NK-92 (cell line): ENCODE results near the gene MAN2B1.
"Not testable (repeated sequence)": the region's sequence is repeated elsewhere in the genome, so short reads cannot be mapped to it uniquely, and the experiment has no call there.

Experiments used
- DNase-seq: peaks from one replicate; lab custom pipeline; 2025; ENCODE audit not compliant: unreplicated experiment; lab: John Stamatoyannopoulos, UW

Gene MAN2B1

DNA sequence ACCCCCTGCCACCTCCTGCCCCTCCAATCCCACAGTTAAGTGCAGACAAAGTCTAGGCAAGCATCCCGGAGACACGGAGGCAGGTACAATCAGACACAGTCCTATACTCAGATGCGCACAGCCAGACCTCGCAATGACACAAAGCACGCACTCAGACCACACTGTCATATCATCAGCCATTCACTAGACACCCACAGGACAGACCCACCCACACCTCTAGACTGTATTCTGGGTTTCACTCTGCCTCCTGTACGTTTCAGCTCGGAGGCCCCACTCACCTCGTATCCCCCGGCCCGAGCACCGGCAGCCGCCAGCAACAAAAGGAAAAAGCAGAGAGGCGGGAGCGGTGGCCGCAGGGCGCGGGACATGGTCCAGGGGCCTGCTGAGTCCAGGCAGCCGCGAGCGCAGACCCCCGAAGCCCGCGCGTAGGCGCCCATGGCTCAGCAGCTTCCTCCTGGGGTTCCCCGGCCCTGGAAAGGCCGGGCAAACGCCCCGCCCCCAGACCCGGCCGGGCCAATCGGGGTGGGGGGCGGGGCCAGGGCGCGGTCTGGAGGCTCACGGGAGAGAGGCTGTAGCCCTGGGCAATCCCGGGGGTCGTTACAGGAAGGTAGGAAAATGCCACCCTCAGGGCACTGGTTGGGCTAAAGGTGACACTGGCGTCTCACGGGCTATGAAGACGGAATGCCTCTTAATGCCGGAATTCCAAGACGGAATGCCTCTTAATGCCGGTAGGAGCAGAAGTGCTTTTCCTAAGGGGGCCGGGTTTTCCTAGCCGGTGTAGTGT is at the start of gene MAN2B1, which contains the start of gene WDR83:
MAN2B1 (minus strand) TSS at position 478 of the 784 bp plus-strand sequence; CDS start at position 437, 41 bp downstream.
WDR83 (plus strand) TSS at position 543 of the 784 bp plus-strand sequence. CDS start 2,984 bp downstream, outside the sequence.
- DNase-seq: no peak

DNA sequence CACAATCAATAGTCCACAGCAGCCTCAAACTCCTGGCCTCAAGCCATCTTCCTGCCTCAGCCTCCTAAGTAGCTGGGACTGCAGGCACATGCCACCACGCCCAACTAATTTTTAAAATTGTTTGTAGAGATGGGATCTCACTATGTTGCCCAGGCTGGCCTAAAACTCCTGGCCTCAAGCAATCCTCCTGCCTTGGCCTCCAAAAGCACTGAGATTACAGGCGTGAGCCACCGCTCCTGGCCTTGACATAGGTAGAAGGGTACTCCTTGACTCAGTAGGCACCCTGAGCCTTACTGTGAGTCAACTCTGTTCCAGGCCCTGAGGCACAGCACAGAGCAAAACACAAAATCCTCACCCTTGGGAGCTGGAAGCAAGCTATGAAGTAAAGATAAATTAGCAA is 49.4 kb upstream of the MAN2B1 start:
- DNase-seq: no peak

DNA sequence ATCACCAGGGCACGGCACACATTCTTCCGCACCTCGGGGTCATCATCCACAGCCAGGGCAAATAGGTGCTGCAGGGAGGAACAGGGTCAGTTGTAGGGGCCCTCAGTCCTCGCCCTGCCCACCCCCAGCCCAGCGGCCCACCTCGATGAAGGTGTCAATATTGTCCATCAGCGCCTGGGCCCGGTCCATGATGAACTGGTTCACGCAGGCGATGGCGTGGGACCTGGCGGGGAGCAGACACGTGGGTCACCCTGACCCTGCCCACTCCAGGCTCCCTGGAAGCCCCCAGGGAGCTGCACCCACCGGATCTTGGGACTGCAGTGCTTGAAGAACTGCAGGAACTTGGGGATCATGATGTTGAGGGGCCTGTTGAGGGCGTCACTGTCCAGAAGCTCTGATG is 48.6 kb upstream of the MAN2B1 start:
- DNase-seq: no peak

DNA sequence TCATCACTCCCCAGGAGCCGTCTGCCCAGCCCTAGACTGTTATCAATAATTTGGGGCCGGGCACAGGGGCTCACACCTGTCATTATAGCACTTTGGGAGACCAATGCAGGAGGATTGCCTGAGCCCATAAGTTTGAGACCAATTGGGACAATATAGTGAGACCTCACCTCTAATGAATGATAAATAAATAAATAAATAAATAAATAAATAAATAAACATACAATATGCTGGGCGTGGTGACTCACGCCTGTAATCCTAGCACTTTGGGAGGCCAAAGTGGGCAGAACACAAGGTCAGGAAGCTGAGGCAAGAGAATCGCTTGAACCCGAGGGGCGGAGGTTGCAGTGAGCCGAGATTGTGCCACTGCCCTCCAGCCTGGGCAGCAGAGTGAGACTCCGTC is 46.8 kb upstream of the MAN2B1 start:
- DNase-seq: not testable (repeated sequence)

DNA sequence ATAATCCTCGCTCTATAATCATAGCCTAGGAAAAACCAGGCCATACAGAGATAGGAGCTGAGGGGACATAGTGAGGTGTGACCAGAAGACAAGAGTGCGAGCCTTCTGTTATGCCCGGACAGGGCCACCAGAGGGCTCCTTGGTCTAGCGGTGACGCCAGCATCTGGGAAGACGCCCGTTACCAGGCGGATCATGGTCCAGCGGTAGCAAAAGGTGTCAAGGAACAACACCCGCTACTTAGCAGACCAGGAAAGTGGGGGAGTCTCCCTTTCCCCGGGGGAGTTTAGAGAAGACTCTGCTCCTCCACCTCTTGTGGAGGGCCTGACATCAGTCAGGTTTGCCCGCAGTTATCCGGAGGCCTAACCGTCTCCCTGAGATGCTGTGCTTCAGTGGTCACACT is 45.5 kb upstream of the MAN2B1 start:
- DNase-seq: not testable (repeated sequence)

DNA sequence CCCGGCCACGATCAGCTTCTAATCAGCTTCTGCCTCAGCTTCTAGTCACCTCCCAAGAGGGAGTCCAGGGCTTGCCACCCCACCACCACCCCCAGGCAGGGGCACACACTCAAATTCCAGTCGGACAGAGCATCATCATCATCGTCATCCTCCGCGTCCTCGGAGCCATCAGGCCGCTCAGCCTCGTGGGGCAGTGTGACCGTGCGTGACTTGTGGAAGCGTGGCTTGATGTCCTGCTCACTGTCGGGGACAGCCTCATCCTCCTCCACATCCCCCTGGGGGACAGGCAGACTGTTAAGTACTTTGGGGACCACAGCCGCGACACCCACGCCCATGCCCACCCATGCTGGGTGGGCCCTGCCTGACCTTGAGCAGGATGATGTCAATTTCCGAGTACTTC is 44.6 kb upstream of the MAN2B1 start:
- DNase-seq: no peak

DNA sequence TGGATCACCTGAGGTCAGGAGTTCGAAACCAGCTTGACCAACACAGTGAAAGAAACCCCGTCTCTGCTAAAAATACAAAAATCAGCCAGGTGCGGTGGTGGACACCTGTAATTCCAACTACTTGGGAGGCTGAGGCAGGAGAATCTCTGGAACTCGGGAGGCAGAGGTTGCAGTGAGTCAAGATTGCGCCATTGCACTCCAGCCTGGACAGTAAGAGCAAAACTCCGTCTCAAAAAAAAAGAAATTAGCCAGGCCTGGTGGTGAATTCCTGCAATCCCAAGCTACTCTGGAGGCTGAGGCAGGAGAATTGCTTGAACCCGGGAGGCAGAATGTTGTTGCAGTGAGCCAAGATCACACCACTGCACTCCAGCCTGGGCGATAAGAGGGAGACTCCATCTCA is 42.1 kb upstream of the MAN2B1 start:
- DNase-seq: no peak

DNA sequence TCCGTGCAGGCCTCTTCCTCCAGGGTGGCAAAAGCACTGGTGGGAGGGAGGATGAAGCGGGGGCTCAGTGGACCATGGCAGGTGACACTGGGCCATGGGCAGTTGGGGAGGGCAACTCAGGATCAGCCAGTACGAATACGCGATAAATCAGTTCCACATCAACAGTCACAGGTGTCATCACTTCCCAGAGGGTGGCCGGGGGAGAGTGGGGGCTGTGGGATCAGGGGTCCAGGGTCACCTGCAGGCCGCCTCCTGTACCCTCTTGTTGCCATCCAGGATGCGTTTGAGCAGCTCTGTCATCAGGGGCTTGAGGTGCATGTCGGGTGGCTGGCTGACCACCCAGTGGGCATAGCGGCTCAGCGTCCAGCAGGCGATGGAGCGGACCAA is 39.8 kb upstream of the MAN2B1 start:
- DNase-seq: no peak

DNA sequence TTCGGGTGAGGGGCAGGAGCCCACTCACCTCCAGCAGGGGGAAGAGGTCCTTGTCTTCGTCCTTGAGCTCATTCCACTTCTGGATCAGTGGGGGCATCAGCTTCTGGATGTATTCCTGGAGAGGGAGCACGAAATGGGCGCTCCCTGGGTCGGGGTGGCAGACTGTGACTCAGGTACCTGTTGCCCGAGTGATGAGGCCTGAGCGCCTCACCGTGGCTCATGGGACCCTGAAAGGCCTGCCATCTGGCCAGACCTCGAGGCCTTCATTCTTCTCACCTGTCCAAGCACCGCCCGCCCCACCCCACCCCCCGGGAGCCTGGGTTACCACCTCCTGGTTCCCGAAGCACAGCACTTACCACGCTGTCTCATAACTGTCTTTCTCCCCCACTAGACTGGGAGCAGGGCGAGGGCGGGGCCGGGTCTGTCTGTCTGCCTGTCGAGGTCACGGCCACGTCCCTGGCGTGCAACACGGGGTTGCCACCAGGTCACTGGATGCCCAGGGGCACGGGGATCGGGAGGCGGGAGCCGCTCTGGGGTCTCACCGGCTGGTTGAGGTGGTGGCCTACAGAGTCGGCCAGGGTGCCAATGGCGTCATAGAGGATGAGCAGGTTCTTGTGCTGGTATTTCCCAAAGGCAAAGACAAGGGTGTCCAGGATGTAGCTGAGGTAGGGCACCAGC is 39.3 kb upstream of the MAN2B1 start:
- DNase-seq: no peak

DNA sequence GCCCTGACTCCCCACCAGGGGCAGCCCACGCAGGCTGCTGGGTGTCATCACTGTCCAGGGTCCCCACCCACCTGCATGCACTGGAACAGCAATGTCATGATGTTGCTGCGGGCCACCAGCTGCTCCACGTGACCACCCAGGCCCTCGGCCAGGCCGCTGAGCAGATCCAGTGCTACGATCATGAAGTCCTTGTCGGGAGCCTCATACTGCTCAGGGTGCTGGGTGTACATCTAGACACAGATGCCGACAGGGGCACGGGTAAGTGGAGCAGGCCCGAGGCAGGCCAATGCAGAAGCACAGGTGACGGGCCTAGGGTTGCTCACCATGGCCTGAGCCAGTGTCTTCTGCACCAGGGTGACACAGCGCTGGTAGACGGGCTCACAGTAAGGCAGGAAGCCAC is 38.6 kb upstream of the MAN2B1 start:
- DNase-seq: no peak

DNA sequence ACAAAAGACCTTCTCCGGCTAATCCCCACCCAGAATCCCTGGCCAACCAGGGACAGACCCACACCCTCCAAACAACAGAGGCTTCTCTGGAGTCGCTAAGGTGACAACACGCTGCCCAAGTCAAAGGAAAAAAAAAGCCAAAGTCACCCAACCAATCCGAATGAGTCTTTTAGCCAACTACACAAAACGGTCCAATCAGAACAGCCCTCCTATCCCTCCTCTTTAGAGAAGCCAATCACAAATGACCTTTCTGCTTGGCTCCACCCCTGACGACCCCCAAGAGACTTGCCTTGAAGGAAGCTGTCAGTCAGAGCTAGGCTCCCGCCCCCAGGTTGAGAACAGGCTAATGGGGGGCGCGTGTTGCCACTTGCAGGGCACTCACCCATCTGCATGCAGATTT is 36.5 kb upstream of the MAN2B1 start:
- DNase-seq: no peak

DNA sequence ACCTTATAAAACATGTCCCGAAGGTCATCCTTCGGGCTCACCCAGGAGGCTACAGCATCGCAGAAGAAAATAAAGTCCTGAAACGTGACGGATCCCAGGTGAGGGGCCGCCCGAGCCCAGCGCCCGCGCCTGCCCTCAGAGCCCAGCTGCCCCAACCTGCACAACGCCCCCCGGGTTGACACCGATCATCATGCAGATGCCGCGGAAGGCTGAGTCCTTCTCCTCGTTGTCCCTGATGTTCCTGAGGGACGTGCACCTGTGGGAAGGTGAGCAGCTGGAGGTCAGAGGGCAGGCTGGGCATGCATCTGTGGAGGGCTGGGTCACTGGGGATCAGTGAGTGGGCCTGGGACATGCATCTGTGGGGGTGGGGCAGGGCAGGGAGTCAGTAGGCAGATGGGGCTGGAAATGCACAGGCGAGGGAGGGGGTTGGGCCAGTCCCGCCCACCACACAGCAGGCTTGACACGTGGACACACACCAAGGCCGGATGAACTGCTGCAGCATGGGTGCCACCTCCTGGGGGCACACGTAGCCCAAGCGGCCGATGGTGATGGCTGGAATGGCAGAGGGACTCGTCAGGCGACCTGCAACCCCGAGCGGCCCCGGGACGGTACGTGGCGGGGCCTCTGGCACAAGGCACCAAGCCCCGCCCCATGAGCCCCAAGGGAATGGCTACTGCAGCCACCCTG is 35.2 kb upstream of the MAN2B1 start:
- DNase-seq: no peak

DNA sequence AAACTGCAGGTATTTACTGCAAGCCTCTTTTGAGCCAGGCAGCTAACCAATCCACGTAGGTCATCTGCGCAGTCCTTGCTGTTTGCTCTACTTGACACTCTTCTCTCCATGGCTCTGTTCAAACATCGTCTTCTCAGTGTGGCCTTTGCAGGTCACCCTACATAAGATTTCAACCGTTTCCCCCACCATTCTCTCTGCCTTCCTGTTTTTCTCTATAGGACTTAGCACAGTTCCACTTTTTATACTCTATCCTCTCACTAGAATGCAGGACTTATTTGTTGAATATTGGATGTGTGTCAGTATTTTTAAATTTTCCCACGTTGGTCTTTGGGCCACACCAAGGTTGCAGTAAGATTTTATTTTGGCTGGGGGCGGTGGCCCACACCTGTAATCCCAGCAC is 31.6 kb upstream of the MAN2B1 start:
- DNase-seq: no peak

DNA sequence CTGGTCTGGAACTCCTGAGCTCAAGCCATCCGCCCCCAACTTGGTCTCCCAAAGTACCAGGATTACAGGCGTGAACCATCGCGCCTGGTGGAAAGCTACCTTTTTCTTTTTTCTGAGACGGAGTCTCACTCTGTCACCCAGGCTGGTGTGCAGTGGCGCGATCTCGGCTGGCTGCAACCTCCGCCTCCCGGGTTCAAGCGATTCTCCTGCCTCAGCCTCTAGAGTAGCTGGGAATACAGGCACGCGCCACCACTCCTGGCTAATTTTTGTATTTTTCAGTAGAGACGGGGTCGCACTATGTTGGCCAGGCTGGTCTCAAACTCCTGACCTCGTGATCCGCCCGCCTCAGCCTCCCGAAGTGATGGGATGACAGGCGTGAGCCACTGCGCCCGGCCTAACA is 30.9 kb upstream of the MAN2B1 start:
- not testable (repeated sequence) for DNase-seq

DNA sequence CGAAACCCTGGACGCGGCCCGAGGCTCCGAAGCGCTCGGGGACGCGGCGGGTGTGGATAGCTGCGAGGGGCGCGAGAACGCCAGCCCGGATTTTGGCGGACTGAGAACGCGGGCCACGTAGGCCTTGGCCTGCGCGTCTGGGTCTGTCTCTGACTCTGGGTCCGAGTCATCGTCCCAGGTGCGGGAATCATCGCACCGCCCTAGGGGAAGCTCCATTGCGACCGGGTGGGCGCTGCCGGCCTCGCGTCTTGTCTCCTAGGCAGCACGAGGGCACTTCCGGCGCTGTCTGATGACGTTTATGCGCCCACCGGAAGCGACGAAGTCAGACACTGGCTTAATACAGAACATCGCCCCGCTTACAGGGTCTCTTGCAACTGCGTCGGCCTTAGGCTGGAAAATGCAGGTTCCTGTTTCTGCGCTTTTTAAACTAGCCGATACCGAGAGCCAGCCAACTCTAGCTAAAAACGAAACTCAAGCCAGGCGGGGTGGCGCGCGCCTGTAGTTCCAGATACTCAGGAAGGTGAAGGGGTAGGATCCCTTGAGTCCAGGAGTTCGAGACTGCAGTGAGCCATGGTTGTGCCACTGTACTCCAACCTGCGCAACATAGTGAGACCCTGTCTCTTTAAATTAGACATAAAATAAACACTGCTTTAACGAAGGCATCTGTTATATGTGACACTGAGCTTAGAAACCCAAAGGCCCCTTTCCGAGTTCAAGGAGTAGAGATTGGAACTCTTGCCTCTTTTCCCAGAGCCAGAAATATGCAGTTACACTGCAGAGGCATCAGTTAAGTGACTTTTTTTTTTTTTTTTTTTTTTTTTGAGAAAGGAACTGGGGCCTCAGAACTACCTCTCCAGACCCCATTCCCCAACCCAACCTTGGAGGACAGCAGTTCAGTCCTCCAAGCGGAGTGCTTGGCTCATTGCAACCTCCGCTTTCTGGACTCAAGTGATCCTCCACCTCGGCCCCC is 30.1 kb upstream of the MAN2B1 start, which contains the start of gene FBXW9:
FBXW9 (minus strand) TSS at position 266 of the 970 bp plus-strand sequence; CDS start at position 216, 50 bp downstream.
- DNase-seq: peak; percentile 72

DNA sequence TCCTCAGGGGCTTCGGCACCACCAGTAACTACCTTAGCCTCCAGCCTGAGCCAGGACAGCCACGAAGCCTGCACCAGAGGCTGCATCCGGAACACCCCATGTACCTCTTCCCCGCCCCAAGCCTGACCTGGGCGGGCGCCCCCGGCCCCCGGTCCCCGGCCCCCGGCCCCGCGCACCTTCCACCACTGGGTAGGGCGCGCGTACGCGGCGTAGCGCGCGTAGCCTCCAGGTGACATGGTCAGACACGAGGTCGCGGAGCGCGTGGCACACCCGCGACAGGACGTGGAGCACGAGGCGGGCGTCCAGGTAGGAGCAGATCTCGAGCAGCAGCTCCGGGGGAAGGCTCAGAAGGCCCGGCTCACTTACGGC is 29.4 kb upstream of the MAN2B1 start:
- no peak for DNase-seq

DNA sequence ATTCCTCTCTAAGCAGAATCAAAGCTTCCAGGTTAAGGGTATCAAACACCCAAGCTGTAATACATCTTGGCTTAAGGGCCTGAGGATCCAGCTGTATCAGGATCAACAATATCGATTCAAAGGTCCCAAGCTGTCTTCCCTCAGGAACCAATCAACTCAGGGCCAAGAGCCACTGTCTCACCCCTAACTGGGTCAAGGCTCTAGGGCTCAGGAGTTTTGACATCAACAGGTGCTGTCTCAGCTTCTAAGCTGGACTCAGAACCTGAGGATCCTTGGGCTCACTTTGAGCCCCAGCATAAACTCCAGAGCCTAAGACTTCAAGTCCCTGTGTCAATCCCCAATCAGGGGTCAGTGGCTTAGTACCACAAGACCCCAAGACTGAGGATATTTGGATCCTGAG is 29.0 kb upstream of the MAN2B1 start:
- no peak for DNase-seq

DNA sequence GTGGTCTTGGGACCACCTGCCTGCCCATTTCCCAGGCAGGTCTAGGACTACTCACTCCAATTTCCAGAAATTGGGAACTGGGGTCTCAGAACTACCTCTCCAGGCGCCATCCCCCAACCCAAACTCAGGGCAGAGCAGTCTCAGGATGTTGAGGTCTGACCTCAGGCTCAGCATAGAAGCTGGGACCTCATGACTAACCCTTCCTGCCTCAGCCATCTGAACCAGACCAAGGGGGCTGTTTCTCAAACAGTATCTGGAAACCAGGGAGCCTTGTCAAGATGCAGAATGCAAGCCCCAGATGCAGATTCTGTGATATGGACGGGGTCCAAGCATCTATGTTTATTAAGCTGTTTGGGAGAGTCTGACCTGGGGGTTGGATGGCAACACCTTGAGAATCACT is 28.6 kb upstream of the MAN2B1 start:
- no peak for DNase-seq

DNA sequence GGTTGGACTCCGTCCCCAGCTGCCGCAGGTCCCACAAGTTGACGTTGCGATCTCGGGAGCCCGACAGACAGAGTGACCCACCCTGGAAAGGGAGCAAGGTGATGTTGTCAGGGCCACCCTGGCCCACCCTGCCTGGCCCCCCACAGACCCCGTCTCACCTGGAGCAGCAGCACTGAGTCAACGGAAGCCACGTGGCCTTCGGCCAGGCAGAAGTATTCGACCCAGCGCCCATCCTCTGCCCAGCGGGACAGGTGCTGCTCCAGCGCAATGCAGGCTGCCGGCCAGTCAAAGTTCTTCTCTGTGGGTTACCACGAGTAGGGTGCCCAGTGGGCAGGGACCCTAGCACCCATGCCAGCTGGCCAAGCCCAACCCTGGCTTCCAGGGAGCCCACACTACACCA is 28.1 kb upstream of the MAN2B1 start:
- no peak for DNase-seq

DNA sequence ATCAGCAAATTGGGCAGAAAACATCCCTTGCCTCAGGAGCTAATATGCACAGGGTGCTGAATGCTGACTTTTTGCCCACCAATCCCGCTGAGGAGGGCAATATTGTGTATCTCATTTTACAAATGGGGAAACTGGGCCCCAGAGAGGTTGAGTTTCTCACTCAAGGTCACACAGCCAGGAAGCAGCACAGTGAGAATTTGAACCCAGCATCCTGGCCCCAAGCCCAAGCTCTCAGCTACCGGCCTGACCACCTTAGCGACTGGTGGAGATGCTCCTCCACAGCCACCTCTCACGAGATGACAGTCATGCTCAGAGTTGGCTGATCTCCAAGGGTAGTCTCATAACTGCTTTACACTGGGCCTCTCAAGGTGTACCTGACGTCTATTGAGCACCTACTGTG is 26.4 kb upstream of the MAN2B1 start:
- DNase-seq: no peak
